Dermis blood vessel endothelial cell (primary cell): Measurements from ENCODE around the gene TMCO4. TPM values are rescaled to one million over a fixed set of nuclear protein-coding genes. Genes with fewer than 3 reads are reported as not detected.
"Not testable (repeated sequence)": the region's sequence is repeated elsewhere in the genome, so short reads cannot be mapped to it uniquely, and the experiment has no call there.

Experiments
- DNase-seq: peaks from one replicate; pipeline ENCODE4 v3.0.0; 2010
- total RNA-seq: library from RNA; depleted of rRNA; stranded (reverse); fragments of >200 nt; gene quantifications from 2 replicates; pipeline ENCODE4 v1.2.3, GENCODE V29; 2014

TMCO4 gene
- 10.6 and 11.4 TPM in 2 replicates for total RNA-seq

- peak; percentile 52 for DNase-seq
Observed at GRCh38 chr1:19799230-19800075, at the start of gene TMCO4. TMCO4 (minus strand) TSS chr1:19799916; CDS start chr1:19780758, 19,158 bp downstream.

GRCh38 chr1:19849307-19849706 lies 49.6 kb upstream of the TMCO4 start:
- DNase-seq, result not testable (repeated sequence)

- not testable (repeated sequence) for DNase-seq
Observed at GRCh38 chr1:19847334-19847733, 47.6 kb upstream of the TMCO4 start.

GRCh38 chr1:19846338-19846737 lies 46.6 kb upstream of the TMCO4 start:
- DNase-seq, result no peak

GRCh38 chr1:19845555-19845954 lies 45.8 kb upstream of the TMCO4 start:
- no peak for DNase-seq

GRCh38 chr1:19844731-19845495 lies 45.2 kb upstream of the TMCO4 start:
- DNase-seq, result peak; percentile 9

GRCh38 chr1:19840228-19840627 lies 40.5 kb upstream of the TMCO4 start:
- no peak for DNase-seq

GRCh38 chr1:19837866-19838265 lies 38.1 kb upstream of the TMCO4 start:
- DNase-seq, result no peak

- DNase-seq, result no peak
Observed at GRCh38 chr1:19835578-19835977, 35.9 kb upstream of the TMCO4 start.

- no peak for DNase-seq
Observed at GRCh38 chr1:19831441-19831840, 31.7 kb upstream of the TMCO4 start.

GRCh38 chr1:19828546-19828945 lies 28.8 kb upstream of the TMCO4 start:
- no peak for DNase-seq

GRCh38 chr1:19825298-19825697 lies 25.6 kb upstream of the TMCO4 start:
- no peak for DNase-seq

- no peak for DNase-seq
Observed at GRCh38 chr1:19824541-19824940, 24.8 kb upstream of the TMCO4 start.

GRCh38 chr1:19824036-19824435 lies 24.3 kb upstream of the TMCO4 start:
- no peak for DNase-seq

GRCh38 chr1:19819701-19820100 lies 20.0 kb upstream of the TMCO4 start:
- DNase-seq, result no peak

- no peak for DNase-seq
Observed at GRCh38 chr1:19818324-19818723, 18.6 kb upstream of the TMCO4 start.

GRCh38 chr1:19817160-19817559 lies 17.4 kb upstream of the TMCO4 start:
- no peak for DNase-seq

- DNase-seq, result not testable (repeated sequence)
Observed at GRCh38 chr1:19816737-19817086, 17.0 kb upstream of the TMCO4 start.

GRCh38 chr1:19815801-19816736 lies 16.4 kb upstream of the TMCO4 start:
- no peak for DNase-seq

GRCh38 chr1:19814681-19815503 lies 15.2 kb upstream of the TMCO4 start, which contains the start of gene RNF186:
RNF186 (minus strand) TSS chr1:19815283; CDS start chr1:19815101, 182 bp downstream.
- DNase-seq, result no peak

GRCh38 chr1:19814244-19814661 lies 14.5 kb upstream of the TMCO4 start:
- no peak for DNase-seq

- no peak for DNase-seq
Observed at GRCh38 chr1:19813643-19813960, 13.9 kb upstream of the TMCO4 start.
